ENCODE results near the gene TRHDE. TPM values are rescaled to one million over a fixed set of nuclear protein-coding genes. Genes with fewer than 3 reads are reported as not detected.

TRHDE gene
- total and polyA plus RNA-seq, 2 donors from 2014 or later: 1.6 to 18.6 TPM

DNA sequence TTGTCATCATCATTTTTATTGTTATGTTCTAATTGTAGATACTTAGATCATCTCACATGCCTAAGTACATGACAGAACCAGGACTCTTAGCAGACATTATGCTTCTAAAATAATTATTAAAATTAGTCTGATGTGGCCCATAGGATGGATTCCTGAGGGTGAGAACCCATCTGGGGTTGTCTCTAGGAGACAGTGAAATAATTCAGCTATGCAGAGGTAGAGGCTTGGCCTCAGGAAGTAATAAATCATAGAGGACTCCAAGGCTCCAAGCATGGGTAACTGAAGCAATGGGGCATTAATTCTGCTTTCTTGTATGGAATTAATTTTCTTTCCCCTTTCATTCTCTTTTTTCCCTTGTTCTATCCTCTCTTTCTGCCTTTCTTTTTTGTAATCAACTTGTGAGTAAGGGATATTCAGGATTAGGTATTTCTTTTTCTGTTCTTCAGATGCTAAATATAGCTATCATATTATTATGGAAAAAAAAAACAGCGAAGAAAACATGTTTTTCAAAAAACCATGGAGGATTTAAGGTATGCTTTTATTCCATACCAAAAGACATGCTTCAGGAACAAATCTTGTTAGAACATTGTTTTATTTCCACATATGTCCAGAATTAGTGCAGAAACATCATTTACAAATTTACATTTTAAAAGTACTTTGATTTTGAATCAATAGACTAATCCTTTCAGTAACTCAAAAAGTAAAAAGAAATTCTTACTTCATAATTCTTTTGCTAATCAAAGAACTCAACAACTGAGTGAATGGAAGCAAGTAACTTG, 263.2 kb downstream of the TRHDE start:
- DNase-seq (peak in 2 of 5 donors; percentile 27 to 28), FAIRE-seq (no peak)
- H3K27me3 ChIP-seq (ENCODE audit: control insufficient read depth, insufficient read depth, low read length): no peaks in the 10 kb centered on the region
- no peak overlapping the region for H3K9ac ChIP-seq (ENCODE audit: low read length in 3 of 3)
- TF ChIP-seq, protein P1, sequence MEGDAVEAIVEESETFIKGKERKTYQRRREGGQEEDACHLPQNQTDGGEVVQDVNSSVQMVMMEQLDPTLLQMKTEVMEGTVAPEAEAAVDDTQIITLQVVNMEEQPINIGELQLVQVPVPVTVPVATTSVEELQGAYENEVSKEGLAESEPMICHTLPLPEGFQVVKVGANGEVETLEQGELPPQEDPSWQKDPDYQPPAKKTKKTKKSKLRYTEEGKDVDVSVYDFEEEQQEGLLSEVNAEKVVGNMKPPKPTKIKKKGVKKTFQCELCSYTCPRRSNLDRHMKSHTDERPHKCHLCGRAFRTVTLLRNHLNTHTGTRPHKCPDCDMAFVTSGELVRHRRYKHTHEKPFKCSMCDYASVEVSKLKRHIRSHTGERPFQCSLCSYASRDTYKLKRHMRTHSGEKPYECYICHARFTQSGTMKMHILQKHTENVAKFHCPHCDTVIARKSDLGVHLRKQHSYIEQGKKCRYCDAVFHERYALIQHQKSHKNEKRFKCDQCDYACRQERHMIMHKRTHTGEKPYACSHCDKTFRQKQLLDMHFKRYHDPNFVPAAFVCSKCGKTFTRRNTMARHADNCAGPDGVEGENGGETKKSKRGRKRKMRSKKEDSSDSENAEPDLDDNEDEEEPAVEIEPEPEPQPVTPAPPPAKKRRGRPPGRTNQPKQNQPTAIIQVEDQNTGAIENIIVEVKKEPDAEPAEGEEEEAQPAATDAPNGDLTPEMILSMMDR (IDR thresholded peaks at IDR 0.05; ENCODE audit: borderline replicate concordance, extremely low read depth, insufficient read depth): no peak
- intact Hi-C loops (cut with DNase I): no loop called here
- H3K27ac ChIP-seq (ENCODE audit: low read depth in 2 of 2, low read length in 2 of 2): no peak overlapping the region
- H3K4me3 ChIP-seq (ENCODE audit: low read length in 3 of 3): no peak overlapping the region
- H3K9me3 ChIP-seq (ENCODE audit: control insufficient read depth in 2 of 3, insufficient read depth in 1 of 3, low read length in 3 of 3): no peaks in the 10 kb centered on the region
- no peaks in the 10 kb centered on the region for H3K4me1 ChIP-seq (ENCODE audit: control insufficient read depth in 2 of 3, insufficient read depth in 2 of 3, low read depth in 1 of 3, low read length in 3 of 3)
- no peaks in the 10 kb centered on the region for H3K36me3 ChIP-seq (ENCODE audit: control insufficient read depth in 2 of 3, insufficient read depth in 3 of 3, low read length in 3 of 3)

DNA sequence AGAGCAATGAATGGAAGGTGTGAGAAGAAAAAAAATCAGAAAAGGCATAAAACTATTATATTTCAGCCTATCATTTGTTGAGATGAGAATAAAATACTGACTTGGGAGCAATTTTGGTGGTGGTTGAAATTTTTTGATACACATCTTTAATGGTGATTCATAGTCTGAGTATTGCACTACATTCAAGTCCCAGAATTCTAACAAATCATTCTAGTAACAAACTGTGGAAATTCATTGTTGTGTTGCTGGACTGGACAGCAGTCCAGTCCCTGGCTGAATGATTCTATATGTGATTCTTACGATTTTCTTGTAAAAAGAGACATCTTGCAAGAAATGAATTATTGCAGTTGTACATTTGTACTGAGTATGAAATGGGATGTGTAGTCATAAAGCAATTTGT, 268.6 kb downstream of the TRHDE start:
- Histone ChIP-seq H3K9ac (ENCODE audit: low read length in 3 of 3) (no peak overlapping the region), H3K27me3 (ENCODE audit: control insufficient read depth, insufficient read depth, low read length) (no peaks in the 10 kb centered on the region), H3K36me3 (ENCODE audit: control insufficient read depth in 2 of 3, insufficient read depth in 3 of 3, low read length in 3 of 3) (no peaks in the 10 kb centered on the region), H3K9me3 (ENCODE audit: control insufficient read depth in 2 of 3, insufficient read depth in 1 of 3, low read length in 3 of 3) (no peaks in the 10 kb centered on the region), H3K4me1 (ENCODE audit: control insufficient read depth in 2 of 3, insufficient read depth in 2 of 3, low read depth in 1 of 3, low read length in 3 of 3) (no peaks in the 10 kb centered on the region), H3K4me3 (ENCODE audit: low read length in 3 of 3) (no peak overlapping the region), H3K27ac (ENCODE audit: low read depth in 2 of 2, low read length in 2 of 2) (no peak overlapping the region)
- intact Hi-C loops (cut with DNase I): no loop called here
- TF ChIP-seq, protein P1 (IDR thresholded peaks at IDR 0.05; ENCODE audit: borderline replicate concordance, extremely low read depth, insufficient read depth): no peak
- FAIRE-seq (no peak), DNase-seq (no peak)

DNA sequence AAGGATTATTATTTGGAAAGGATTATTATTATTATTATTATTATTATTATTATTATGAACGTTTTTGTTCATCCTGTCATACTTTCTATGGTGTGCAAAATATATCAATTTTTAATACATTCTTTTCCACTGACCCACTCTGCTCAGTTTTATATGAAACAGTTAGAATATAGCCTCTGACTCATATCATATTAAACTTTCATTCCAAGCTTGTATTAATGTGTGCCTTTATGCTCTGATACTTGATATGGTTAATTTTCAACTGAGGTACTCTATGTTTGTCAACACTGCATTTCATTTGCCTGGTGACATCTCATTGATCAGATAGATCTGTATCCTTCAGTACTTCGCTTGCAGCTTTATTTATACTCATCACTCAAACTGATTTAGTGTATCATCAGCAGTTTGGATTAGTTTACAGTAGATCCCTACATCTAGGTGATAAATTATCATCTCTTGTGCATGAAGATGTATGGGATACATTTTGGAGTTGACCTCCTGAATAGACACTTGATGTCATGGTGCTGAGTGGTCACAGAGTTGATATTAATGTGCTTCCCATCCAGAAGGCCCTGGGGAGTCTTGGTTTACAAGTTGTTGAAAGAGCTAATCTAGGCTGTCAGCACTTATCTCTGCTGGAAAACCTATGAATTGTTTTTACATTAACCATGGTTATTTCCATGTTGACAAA, 271.8 kb downstream of the TRHDE start:
- Histone ChIP-seq H3K9me3 (ENCODE audit: control insufficient read depth in 2 of 3, insufficient read depth in 1 of 3, low read length in 3 of 3) (no peaks in the 10 kb centered on the region), H3K27ac (ENCODE audit: low read depth in 2 of 2, low read length in 2 of 2) (no peak overlapping the region), H3K9ac (ENCODE audit: low read length in 3 of 3) (no peak overlapping the region), H3K27me3 (ENCODE audit: control insufficient read depth, insufficient read depth, low read length) (no peaks in the 10 kb centered on the region), H3K36me3 (ENCODE audit: control insufficient read depth in 2 of 3, insufficient read depth in 3 of 3, low read length in 3 of 3) (no peaks in the 10 kb centered on the region), H3K4me3 (ENCODE audit: low read length in 3 of 3) (no peak overlapping the region), H3K4me1 (ENCODE audit: control insufficient read depth in 2 of 3, insufficient read depth in 2 of 3, low read depth in 1 of 3, low read length in 3 of 3) (no peaks in the 10 kb centered on the region)
- DNase-seq (no peak), FAIRE-seq (no peak)
- TF ChIP-seq, protein P1 (IDR thresholded peaks at IDR 0.05; ENCODE audit: borderline replicate concordance, extremely low read depth, insufficient read depth): no peak
- intact Hi-C loops (cut with DNase I): no loop called here
